ENCODE measurements around the gene EXOC3L4. TPM values are rescaled to one million over a fixed set of nuclear protein-coding genes. Genes with fewer than 3 reads are reported as not detected.

The EXOC3L4 gene
- total and polyA plus RNA-seq, 2 donors (not counting 1 experiment from before 2014, with no cell fraction given) = 0.39 to 0.50 TPM

- Histone ChIP-seq H3K27ac (ENCODE audit: insufficient read depth, low read length) (no peak overlapping the region), H3K27me3 (ENCODE audit: control insufficient read depth, insufficient read depth, low read length) (no peaks in the 10 kb centered on the region), H3K4me3 (replicated peaks in 1 of 4; ENCODE audit: control extremely low read depth in 1 of 4, insufficient read depth in 1 of 4, low read depth in 3 of 4, low read length in 4 of 4) (no peak overlapping the region), H4K20me1 (ENCODE audit: control insufficient read depth, extremely low read depth, insufficient read depth, low read length) (no peaks in the 10 kb centered on the region), H3K4me2 (ENCODE audit: extremely low read depth, insufficient read depth, low read length) (no peak overlapping the region), H2AFZ (ENCODE audit: low read length) (no peak overlapping the region), H3K79me2 (ENCODE audit: control insufficient read depth, insufficient read depth, low read length) (peaks cover 3% of the 10 kb centered on the region), H3K9me3 (ENCODE audit: control insufficient read depth, insufficient read depth, low read depth, low read length) (no peaks in the 10 kb centered on the region), H3K9ac (ENCODE audit: insufficient read depth, low read length) (no peak overlapping the region), H3K36me3 (ENCODE audit: control insufficient read depth, insufficient read depth, low read length) (peaks cover 40% of the 10 kb centered on the region), H3K4me1 (ENCODE audit: control insufficient read depth, extremely low read depth, insufficient read depth, low read length) (peaks cover 11% of the 10 kb centered on the region)
- DNase-seq (ENCODE audit: low read depth in 2 of 2) = no peak
- no peak for TF ChIP-seq EZH2 (IDR thresholded peaks at IDR 0.05; ENCODE audit: low read length, missing control alignments)
- TF ChIP-seq CTCF (conservative IDR thresholded peaks at IDR 0.05 in 1 of 2, IDR thresholded peaks at IDR 0.05 in 1 of 2; ENCODE audit: low read depth in 1 of 2, low read length in 2 of 2) = no peak
These were observed 37.1 kb downstream of the EXOC3L4 start for GRCh38 chr14:103131580-103131979.

DNA sequence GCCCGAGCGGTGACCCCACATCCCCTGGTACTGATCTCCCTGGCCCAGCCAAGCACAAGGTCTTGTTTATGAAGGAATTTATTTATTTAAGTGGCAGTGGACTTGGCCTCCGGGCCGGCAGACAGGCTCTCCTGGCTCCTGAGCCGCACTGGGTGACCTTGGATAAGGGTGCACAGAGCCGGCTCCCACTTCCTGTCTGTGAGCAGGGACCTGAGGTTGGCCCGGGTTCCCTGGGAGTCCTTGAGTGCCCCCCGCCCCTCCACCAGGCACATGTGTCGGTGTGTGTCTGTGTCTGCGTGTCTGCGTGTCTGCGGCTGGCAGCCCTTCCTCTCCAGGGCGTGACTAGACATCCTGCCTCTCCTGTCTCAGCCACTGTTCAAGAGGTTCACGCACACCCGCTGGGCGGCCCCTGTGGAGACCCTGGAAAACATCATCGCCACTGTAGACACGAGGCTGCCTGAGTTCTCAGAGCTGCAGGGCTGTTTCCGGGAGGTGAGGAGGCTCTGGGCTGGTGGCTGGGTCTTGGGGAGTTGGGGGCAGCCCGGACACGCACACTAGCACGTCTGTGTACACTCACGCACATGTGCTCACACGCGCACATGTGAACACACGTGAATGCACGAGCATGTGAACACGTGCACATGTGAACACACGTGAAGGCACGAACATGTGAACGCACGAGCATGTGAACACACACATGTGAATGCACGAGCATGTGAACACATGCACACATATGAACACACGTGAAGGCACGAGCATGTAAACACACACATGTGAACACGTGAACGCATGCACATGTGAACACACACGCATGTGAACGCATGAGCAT, 38.1 kb downstream of the EXOC3L4 start:
- H2AFZ ChIP-seq (ENCODE audit: low read length) = no peak overlapping the region
- no peak for TF ChIP-seq CTCF (conservative IDR thresholded peaks at IDR 0.05 in 1 of 2, IDR thresholded peaks at IDR 0.05 in 1 of 2; ENCODE audit: low read depth in 1 of 2, low read length in 2 of 2)

GRCh38 chr14:103133210-103134140, 39.0 kb downstream of the EXOC3L4 start:
- DNase-seq (ENCODE audit: low read depth in 2 of 2) = no peak
- Histone ChIP-seq H3K36me3 (ENCODE audit: control insufficient read depth, insufficient read depth, low read length) (peaks cover 30% of the 10 kb centered on the region), H3K4me1 (ENCODE audit: control insufficient read depth, extremely low read depth, insufficient read depth, low read length) (peaks cover 12% of the 10 kb centered on the region), H3K4me3 (replicated peaks in 1 of 4; ENCODE audit: control extremely low read depth in 1 of 4, insufficient read depth in 1 of 4, low read depth in 3 of 4, low read length in 4 of 4) (no peak overlapping the region), H3K9ac (ENCODE audit: insufficient read depth, low read length) (no peak overlapping the region), H3K79me2 (ENCODE audit: control insufficient read depth, insufficient read depth, low read length) (no peaks in the 10 kb centered on the region), H3K9me3 (ENCODE audit: control insufficient read depth, insufficient read depth, low read depth, low read length) (no peaks in the 10 kb centered on the region), H4K20me1 (ENCODE audit: control insufficient read depth, extremely low read depth, insufficient read depth, low read length) (no peaks in the 10 kb centered on the region), H2AFZ (ENCODE audit: low read length) (no peak overlapping the region), H3K27ac (ENCODE audit: insufficient read depth, low read length) (no peak overlapping the region), H3K27me3 (ENCODE audit: control insufficient read depth, insufficient read depth, low read length) (no peaks in the 10 kb centered on the region), H3K4me2 (ENCODE audit: extremely low read depth, insufficient read depth, low read length) (no peak overlapping the region)
- no peak for TF ChIP-seq CTCF (conservative IDR thresholded peaks at IDR 0.05 in 1 of 2, IDR thresholded peaks at IDR 0.05 in 1 of 2; ENCODE audit: low read depth in 1 of 2, low read length in 2 of 2)
- TF ChIP-seq EZH2 (IDR thresholded peaks at IDR 0.05; ENCODE audit: low read length, missing control alignments) = no peak

More for the DNA sequence above, 38.1 kb downstream of the EXOC3L4 start:
- Histone ChIP-seq H3K9me3 (ENCODE audit: control insufficient read depth, insufficient read depth, low read depth, low read length) (no peaks in the 10 kb centered on the region), H4K20me1 (ENCODE audit: control insufficient read depth, extremely low read depth, insufficient read depth, low read length) (no peaks in the 10 kb centered on the region), H3K4me1 (ENCODE audit: control insufficient read depth, extremely low read depth, insufficient read depth, low read length) (peaks cover 14% of the 10 kb centered on the region), H3K27me3 (ENCODE audit: control insufficient read depth, insufficient read depth, low read length) (no peaks in the 10 kb centered on the region), H3K79me2 (ENCODE audit: control insufficient read depth, insufficient read depth, low read length) (peaks cover 3% of the 10 kb centered on the region), H3K27ac (ENCODE audit: insufficient read depth, low read length) (no peak overlapping the region), H3K4me2 (ENCODE audit: extremely low read depth, insufficient read depth, low read length) (no peak overlapping the region), H3K36me3 (ENCODE audit: control insufficient read depth, insufficient read depth, low read length) (peaks cover 37% of the 10 kb centered on the region), H3K4me3 (replicated peaks in 1 of 4; ENCODE audit: control extremely low read depth in 1 of 4, insufficient read depth in 1 of 4, low read depth in 3 of 4, low read length in 4 of 4) (no peak overlapping the region), H3K9ac (ENCODE audit: insufficient read depth, low read length) (no peak overlapping the region)
- no peak for DNase-seq (ENCODE audit: low read depth in 2 of 2)
